ENCODE data around the gene BUD13.

Gene BUD13

DNA sequence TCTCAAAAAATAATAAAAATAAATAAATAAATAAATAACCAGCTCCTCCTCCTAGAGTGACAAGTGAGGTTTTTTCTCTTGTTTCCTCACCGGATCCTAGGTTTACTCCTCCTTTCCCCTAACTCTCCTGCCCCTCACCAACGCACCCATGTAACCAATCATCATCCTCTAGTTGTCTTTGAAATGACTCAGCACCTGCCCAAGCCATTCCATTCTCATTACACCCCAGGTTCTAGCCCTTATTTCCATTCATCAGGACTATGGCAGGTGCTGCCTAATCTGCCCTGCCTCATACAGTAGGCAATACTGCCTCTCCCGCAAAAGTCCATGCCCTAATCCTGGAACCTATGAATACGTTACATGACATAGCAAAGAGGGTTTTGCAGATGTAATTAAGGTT is 60.4 kb downstream of the BUD13 start:
- no peak for DNase-seq

DNA sequence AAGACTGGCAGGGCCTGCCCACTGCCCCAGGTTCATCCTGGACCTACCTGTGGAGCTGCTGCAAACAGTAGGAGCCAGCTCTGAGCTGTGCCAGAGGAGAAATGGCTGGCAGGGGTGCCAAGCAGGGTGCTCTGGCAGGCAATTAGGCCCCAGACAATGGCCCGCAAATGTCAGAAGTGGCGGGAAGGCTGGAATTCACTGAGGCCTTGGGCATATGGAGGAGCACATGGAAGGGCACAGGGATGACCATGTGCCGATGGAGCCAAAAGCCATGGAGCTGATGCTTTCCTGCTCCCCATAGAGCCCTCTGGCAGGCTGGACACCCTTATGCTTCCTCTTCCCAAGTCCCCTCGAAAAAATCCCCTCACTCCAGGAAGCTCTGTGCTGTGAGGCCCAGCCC is 62.0 kb downstream of the BUD13 start:
- DNase-seq: no peak

- no peak for DNase-seq
Measured at GRCh38 chr11:116710001-116710674, 62.6 kb downstream of the BUD13 start.

DNA sequence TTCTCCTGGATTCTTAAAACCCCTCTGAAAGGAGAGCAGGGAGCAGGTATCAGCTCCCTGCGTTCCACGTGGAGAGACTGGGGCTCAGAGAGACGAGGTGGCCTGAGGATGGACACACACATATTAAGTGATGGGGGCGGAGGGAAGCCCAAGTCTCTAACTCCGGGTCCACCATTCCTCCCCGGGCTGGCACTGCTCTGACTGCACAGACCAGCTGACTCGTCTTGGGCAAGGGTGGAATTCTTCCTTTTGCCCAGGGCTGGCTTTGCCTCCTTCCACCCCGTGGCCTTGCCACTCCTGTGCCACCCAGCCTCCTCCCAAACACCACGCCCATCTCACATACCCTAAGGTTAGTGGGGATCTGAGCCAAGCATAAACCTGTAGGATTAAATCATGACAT is 65.0 kb downstream of the BUD13 start:
- DNase-seq: no peak

DNA sequence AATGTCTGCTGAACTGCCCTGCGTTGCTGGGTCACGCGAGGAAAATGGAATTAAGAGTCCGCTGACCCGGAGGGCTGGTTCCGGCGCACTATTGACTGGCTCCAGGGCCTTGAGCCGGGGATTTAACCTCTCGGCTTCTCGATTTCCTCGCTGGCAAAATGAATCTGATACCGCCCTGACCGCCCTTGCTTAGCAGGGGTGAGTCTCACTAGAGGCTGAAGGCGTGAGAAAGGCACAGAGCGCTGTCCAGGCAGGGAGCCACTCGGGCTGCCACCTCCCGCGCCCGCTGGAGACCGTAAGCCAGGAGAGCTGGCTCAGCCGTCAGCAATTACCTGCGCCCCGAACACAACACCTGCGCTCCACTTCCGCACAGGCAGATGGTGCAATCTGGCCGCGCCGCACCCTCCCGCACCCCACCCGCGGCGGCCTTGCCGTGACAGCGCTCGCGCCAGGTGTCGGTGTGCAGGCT is 65.6 kb downstream of the BUD13 start:
- no peak for DNase-seq

GRCh38 chr11:116703421-116703820 is 69.4 kb downstream of the BUD13 start:
- peak; percentile 55 for DNase-seq

- no peak for DNase-seq
Measured at GRCh38 chr11:116702772-116703385, 69.9 kb downstream of the BUD13 start.

DNA sequence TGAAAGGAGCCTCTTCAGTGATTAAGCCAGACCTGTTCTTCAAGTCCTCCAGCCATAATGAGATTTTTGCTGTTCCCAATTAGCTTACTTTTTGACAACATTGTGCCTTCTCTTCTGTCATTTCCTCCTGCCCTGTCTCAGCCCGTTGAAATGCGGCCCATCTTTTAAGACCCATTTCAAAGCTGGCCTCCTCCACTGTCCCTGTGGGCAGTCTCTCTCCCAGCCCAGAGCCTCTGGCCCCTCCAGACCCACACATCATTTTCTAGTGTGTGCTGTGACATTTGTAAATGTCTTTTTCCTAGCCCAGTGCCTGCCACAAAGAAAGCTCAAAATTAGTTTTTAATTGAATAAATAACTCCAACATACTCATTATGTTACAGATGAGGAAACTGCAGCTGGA is 70.9 kb downstream of the BUD13 start:
- DNase-seq: no peak

DNA sequence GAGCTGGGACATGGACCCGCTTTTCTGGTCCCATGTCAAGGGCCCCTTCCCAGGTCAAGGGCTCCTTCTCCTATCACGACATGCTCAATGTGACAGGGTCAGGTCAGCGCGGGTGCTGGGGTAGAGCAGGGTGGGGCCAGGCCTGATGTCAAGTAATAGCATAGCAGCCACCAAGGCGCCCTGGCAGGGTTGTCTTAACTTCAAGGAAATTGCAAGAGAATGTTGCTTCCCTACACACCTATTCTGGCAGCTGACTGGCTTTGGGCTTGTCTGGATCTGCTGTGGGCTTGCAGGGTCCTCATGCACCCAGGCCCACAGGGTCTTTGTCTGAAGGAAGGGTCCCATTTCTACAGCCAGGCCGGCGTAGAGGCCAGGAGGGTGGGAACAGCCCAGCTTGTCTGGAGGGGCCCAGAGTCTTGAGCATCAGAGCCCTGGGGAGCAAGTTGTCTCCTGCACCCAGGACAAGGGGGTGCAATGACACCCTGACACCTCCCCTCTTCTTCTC is 71.4 kb downstream of the BUD13 start:
- no peak for DNase-seq

- no peak for DNase-seq
Measured at GRCh38 chr11:116700586-116701220, 72.1 kb downstream of the BUD13 start.
